ENCODE data around the gene TCF4. TPM values are rescaled to one million over a fixed set of nuclear protein-coding genes. Genes with fewer than 3 reads are reported as not detected.

Gene TCF4
- total and polyA plus RNA-seq, 8 donors = 5.1 to 187 (median 39.9) TPM

DNA sequence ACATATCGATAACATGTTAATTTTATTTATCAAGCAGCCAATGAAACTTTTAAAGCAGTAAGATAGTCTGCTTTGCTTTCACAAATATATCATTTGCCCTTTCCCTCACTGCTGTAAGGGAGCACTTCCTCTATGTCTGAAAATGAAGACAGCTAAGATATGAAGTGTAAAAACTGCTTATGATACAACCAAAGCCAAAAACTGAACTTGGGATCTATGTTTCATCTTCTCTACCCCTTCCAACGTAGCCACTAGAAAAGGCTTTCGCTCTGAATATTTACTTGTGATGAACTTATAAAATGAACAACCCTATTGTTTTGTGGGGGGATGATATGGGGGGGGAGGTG is 140.3 kb downstream of the TCF4 start:
- 85 to 91% (median 86%) methylated on average over 3 of the region's 3 CpGs for WGBS, 5 donors
- Histone ChIP-seq H3K27me3 (no peaks in the 10 kb centered on the region), H3K36me3 (no peaks in the 10 kb centered on the region), H3K27ac (no peak overlapping the region), H3K4me3 (no peak overlapping the region), H3K4me1 (peaks cover 0 to 14% (median 2%) of the 10 kb centered on the region in 4 donors), H3K9me3 (peaks cover 0 to 9% (median 3%) of the 10 kb centered on the region in 4 donors)
- no peak for TF ChIP-seq POLR2AphosphoS5 (IDR thresholded peaks at IDR 0.05)
- TF ChIP-seq EP300 (IDR thresholded peaks at IDR 0.05) = no peak
- TF ChIP-seq POLR2A (IDR thresholded peaks at IDR 0.05) = no peak
- TF ChIP-seq, protein P1, sequence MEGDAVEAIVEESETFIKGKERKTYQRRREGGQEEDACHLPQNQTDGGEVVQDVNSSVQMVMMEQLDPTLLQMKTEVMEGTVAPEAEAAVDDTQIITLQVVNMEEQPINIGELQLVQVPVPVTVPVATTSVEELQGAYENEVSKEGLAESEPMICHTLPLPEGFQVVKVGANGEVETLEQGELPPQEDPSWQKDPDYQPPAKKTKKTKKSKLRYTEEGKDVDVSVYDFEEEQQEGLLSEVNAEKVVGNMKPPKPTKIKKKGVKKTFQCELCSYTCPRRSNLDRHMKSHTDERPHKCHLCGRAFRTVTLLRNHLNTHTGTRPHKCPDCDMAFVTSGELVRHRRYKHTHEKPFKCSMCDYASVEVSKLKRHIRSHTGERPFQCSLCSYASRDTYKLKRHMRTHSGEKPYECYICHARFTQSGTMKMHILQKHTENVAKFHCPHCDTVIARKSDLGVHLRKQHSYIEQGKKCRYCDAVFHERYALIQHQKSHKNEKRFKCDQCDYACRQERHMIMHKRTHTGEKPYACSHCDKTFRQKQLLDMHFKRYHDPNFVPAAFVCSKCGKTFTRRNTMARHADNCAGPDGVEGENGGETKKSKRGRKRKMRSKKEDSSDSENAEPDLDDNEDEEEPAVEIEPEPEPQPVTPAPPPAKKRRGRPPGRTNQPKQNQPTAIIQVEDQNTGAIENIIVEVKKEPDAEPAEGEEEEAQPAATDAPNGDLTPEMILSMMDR (IDR thresholded peaks at IDR 0.05) = no peak
- no peak for DNase-seq
- intact Hi-C loops (cut with DNase I; ENCODE audit: low total_unique reads) = no loop called here

DNA sequence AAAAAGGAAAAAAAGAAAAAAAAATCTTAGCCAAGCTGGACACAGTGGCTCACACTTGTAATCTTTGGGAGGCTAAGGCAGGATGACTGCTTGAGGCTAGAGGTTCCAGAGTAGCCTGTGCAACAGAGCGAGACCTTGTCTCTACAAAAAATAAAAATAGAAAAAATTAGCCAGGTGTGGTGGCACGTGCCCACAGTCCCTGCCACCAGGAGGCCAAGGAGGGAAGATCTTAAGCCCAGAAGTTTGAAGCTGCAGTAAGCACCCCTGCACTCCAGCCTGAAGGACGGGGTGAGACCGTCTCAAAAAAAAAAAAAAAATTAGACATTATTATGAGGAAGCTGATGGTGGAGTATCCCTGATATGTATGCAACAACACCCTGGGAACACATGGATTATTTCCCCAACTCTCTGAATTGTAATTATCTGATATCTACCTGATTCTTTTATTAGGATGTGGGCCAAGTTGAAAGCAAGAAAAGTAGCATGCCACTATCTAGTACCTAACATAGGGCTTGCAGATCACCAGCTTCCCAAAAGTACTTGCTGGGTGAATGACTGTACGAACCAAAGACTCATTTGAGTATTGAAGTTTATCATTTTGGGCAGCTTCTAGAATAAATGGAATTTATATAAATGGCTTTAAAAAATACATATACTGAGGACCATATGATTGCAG is 140.9 kb downstream of the TCF4 start:
- H3K36me3 ChIP-seq = no peaks in the 10 kb centered on the region
- H3K27me3 ChIP-seq = no peaks in the 10 kb centered on the region
- no peak overlapping the region for H3K4me3 ChIP-seq
- no peak overlapping the region for H3K27ac ChIP-seq
- peaks cover 0 to 9% (median 2%) of the 10 kb centered on the region in 4 donors for H3K4me1 ChIP-seq
- intact Hi-C loops (cut with DNase I; ENCODE audit: low total_unique reads) = no loop called here
- DNase-seq = no peak
- WGBS, 5 donors = 86 to 92% (median 90%) methylated on average over 5 of the region's 5 CpGs
- peaks cover 0 to 9% (median 3%) of the 10 kb centered on the region in 4 donors for H3K9me3 ChIP-seq
- TF ChIP-seq EP300 (IDR thresholded peaks at IDR 0.05) (no peak), POLR2AphosphoS5 (IDR thresholded peaks at IDR 0.05) (no peak), POLR2A (IDR thresholded peaks at IDR 0.05) (no peak)
- TF ChIP-seq, protein P1 (IDR thresholded peaks at IDR 0.05) = no peak

DNA sequence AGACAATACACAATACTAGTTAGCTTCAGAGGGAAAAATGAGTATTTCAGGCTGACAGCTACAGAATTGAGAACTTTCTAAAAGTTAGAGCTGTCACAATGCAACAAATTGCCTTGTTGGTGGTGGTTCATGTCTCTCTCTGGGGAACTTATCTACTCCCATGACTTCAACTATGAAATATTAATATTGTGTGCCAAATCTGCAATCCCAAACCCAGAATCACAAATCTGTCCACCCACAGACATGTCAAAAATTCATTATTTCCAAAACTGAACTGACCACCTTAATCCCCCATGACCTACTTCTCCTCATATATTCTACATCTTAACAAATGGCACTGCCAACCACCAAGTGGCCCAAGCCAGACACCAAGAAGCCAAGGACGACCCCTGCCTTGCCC is 143.5 kb downstream of the TCF4 start:
- intact Hi-C loops (cut with DNase I; ENCODE audit: low total_unique reads) = no loop called here
- Histone ChIP-seq H3K9me3 (peaks cover 0 to 9% (median 3%) of the 10 kb centered on the region in 4 donors), H3K27me3 (no peaks in the 10 kb centered on the region), H3K4me3 (no peak overlapping the region), H3K4me1 (peaks cover 0 to 3% (median 0%) of the 10 kb centered on the region in 4 donors), H3K36me3 (no peaks in the 10 kb centered on the region), H3K27ac (no peak overlapping the region)
- no peak for TF ChIP-seq POLR2A (IDR thresholded peaks at IDR 0.05)
- TF ChIP-seq EP300 (IDR thresholded peaks at IDR 0.05) = no peak
- TF ChIP-seq POLR2AphosphoS5 (IDR thresholded peaks at IDR 0.05) = no peak
- TF ChIP-seq, protein P1 (IDR thresholded peaks at IDR 0.05) = no peak
- 67 to 89% (median 76%) methylated on average over 1 of the region's 1 CpG for WGBS, 5 donors
- DNase-seq = no peak

DNA sequence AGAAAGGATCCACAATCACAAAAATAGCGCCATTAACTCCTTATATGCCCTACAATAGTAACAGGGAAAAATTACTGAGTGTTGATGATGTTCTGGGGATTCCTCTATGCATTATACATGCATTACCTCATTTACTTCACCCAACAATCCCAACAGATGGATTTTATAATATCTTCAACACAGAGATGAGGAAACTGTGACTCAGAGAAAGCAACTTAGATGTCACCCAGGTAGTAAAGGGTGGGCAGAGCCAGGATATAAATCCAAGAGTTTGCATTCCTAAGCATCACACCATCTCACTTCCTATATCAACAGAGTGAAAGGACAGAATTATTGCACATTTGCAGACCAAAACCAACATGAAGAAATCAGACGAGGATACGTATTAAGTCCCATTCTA is 144.2 kb downstream of the TCF4 start:
- Histone ChIP-seq H3K27me3 (no peaks in the 10 kb centered on the region), H3K4me1 (no peaks in the 10 kb centered on the region), H3K27ac (no peak overlapping the region), H3K9me3 (peaks cover 0 to 9% (median 3%) of the 10 kb centered on the region in 4 donors), H3K4me3 (no peak overlapping the region), H3K36me3 (no peaks in the 10 kb centered on the region)
- 79 to 95% (median 89%) methylated on average over 3 of the region's 3 CpGs for WGBS, 5 donors
- DNase-seq = no peak
- no peak for TF ChIP-seq EP300 (IDR thresholded peaks at IDR 0.05)
- no peak for TF ChIP-seq POLR2AphosphoS5 (IDR thresholded peaks at IDR 0.05)
- TF ChIP-seq, protein P1 (IDR thresholded peaks at IDR 0.05) = no peak
- no peak for TF ChIP-seq POLR2A (IDR thresholded peaks at IDR 0.05)
- intact Hi-C loops (cut with DNase I; ENCODE audit: low total_unique reads) = no loop called here

Data from stomach (tissue), 9 donors.